HG02642 (cell line): ENCODE data around the gene SUGT1.
"Not testable (repeated sequence)": the region's sequence is repeated elsewhere in the genome, so short reads cannot be mapped to it uniquely, and the experiment has no call there.

Source experiments
- ATAC-seq: cut with Tn5 transposase; IDR thresholded peaks from one replicate; pipeline ENCODE4 v1.9.1; 2021; ENCODE audit warnings: mild to moderate bottlenecking; ENCODE audit not compliant: unreplicated experiment, poor library complexity

Gene SUGT1

GRCh38 chr13:52652196-52652979 lies at the start of gene SUGT1:
SUGT1 (plus strand) TSS chr13:52652836; CDS start chr13:52652921, 85 bp downstream.
- ATAC-seq, result peak; percentile 96

DNA sequence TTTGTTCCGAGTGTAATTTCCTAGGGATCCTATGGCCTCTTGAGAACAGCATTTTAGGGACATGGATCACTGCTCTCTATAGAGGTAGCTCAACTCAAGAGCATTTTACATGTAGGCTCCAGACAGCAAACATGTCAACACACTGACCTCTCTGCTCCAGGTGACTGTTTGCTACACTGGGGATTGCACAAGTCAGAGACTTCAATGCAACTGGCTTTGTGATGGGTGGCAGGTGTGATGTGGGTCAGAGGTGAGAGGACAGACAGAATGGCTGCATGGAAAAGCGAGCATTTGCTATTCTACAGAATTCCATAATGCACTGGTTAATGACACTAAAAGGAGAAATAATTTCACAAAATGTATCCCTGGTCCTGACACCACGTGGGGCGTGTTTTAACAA lies 49.3 kb upstream of the SUGT1 start:
- ATAC-seq, result not testable (repeated sequence)

DNA sequence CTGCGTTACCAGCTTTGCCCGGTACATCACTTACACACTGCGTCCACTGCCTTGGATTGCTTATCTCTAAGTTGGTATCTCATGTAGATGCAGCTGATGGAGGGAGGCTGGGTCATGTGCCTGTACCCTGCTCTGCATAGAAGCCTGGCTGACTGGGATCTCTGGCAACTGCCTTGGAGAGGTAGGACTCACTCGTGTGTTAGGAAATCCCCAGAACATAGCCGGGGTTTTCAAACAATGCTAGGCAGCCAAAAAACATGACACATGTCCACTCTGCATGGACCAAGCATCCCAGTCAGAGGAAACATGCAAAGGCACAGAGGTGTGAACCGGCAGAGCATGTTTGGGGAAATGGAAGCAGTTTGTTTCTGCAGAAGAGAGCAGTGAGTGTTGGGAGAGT lies 46.5 kb upstream of the SUGT1 start:
- not testable (repeated sequence) for ATAC-seq

- not testable (repeated sequence) for ATAC-seq
Measured at GRCh38 chr13:52606795-52607194, 45.8 kb upstream of the SUGT1 start.

DNA sequence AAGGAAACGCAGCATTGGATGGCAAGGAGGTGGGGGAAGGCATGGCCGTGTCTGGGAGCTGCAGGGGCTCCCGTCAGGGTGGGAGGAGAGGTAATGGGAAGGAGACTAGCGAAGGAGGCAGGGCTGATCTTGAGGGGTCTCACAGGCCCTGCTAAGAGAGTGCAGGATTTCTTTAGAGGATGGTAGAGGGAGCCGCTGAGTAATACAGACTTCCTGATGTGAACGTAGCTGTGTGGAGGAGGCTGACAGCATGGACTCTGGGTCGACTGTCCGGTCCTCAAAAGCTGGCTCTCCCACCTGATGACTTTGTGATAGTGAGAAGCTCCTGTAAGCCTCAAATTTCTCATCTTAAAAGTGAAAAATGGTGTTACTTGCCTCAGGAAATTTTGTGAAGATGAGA lies 44.5 kb upstream of the SUGT1 start:
- ATAC-seq, result not testable (repeated sequence)

DNA sequence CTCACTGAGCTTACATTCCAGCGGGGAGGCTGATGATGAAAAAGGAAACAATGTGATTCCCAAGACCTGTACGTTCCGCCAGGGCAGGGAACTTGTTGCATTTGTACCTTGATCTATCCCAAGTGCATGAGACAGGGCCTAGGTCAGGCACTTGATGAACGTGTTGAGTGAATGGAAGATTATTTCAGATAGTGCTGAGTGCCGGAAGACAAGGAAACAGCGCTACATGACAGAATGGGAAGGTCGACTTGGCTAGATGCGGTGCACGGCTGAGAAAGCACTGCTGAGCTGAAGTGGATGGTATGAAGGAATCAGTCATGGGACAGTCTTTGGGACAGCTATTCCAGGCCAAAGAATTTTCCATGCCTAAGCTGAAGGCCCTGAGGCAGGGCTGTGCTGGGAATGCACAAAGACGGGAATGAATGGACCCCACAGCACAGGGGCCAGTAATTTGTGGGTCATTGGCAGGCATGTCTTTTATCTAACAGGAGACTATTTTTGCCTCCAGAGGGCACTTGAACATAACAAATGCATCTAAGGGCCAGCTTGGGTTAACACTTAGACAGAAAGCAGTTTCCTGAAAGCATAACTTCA lies 43.5 kb upstream of the SUGT1 start:
- peak; percentile 70 for ATAC-seq

DNA sequence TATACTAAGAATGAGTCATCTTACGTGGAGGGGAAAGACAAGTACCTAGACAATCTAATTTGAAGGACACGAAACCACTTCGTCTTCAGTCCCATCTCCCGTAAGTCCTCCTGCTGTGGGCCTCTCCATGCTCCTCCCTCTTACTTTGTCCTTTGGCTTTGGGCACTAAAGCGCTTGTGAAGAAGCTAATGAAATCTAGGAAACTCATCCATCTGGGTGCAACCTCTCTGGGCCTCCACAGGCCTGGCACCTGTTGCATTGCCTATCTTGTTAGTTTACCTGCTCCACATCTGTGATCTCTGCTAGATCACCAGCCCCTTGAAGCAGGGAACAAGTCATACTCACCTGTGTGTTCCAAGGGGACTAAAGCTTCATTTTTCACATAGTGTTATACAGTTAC lies 42.5 kb upstream of the SUGT1 start:
- not testable (repeated sequence) for ATAC-seq

DNA sequence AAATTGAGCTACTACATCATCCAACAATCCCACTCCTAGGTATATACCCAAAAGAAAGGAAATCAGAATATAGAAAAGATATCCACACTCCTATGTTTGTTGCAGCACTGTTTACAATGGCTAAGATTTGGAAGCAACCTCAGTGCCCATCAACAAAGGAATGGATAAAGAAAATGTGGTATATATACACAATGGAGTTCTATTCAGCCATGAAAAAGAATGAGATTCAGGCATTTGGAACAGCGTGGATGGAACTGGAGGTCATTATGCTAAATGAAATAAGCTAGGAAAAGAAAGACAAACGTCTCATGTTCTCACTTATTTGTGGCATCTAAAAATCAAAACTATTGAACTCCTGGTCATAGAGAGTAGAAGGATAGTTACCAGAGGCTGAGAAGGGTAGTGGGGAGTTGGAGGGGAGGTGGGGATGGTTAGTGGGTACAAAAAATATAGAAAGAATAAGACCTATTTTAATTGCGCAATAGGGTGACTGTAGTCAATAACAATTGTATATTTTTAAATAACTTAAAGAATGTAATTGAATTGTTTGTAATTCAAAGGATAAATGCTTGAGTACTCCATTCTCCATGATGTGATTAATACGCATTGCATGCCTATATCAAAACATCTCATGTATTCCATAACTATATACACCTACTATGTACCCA lies 37.4 kb upstream of the SUGT1 start:
- ATAC-seq, result no peak

DNA sequence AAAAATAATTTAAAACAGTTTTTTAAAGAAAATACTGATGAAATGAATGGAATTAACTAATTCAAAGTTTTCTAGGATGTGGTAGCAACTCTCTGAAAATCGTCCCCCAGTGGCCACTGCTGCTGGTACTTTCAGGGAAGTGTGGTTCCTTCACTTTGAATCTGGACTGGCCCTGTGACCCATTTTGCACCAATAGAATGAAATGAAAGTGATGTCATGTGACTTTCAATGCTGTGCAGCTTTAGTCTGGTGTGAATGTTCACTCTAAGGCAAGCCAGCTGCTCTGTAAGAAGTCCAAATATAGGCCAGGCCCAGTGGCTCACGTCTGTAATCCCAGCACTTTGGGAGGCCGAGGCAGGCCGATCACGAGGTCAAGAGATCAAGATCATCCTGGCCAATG lies 36.8 kb upstream of the SUGT1 start:
- no peak for ATAC-seq

- ATAC-seq, result peak; percentile 98
Measured at GRCh38 chr13:52617070-52618060, 35.3 kb upstream of the SUGT1 start.

GRCh38 chr13:52631083-52631690 lies 21.4 kb upstream of the SUGT1 start:
- ATAC-seq, result peak; percentile 64

DNA sequence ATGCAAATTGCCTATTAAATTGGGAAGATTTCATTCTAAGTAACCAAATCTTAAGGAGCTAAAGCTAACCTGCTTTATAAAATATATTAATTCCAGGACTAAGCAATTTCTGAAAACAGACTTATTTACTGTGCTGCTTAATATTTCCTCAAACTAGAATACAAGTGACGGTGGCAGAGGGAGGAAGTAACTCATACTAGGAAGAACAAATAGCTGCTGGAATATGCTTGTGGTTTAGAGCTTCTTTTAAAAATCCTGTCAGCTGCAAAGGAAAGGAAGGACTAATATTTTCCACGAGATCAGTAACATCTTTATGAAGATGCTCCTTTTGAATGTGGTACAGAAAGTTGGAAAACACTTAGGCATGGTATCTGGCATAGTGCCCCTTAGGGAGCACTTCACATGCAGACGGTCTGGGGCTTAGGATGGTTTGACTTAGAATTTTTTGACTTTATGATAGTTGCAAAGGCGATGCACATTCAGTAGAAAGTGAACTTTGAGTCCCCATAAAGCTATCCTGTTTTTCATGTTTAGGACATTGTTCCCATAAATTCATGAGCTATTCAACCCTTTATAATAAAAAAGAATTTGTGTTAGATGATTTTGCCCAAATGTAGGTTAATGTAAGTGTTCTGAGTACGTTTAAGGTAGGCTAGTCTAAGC lies 13.8 kb upstream of the SUGT1 start:
- no peak for ATAC-seq

DNA sequence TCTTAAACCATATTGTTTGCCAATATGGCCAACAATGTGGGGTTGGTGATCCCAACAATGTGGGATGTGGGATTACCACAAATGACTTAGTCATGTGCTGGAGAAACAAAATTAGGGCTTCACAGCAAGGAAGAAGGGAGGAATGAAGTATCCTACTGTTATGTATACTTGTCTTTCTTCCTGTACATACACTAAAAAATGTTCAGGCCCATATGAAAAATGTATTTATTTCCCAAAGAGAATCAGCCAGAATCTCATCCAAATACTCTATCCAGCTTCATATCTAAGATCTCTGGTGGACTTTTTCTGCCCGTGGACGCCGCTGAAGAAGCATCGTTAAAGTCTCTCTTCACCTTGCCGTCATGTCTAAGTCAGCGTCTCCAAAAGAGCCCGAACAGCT lies 10.5 kb upstream of the SUGT1 start, which contains the start of gene HNRNPA1L2:
TSS of gene HNRNPA1L2 (plus strand) at position 301 of the 400 bp plus-strand sequence. CDS start at position 363, 62 bp downstream.
- ATAC-seq, result no peak

- no peak for ATAC-seq
Measured at GRCh38 chr13:52644108-52644507, 8.5 kb upstream of the SUGT1 start.

GRCh38 chr13:52646967-52647366 lies 5.7 kb upstream of the SUGT1 start:
- no peak for ATAC-seq

- no peak for ATAC-seq
Measured at GRCh38 chr13:52650731-52651130, 1.9 kb upstream of the SUGT1 start.

DNA sequence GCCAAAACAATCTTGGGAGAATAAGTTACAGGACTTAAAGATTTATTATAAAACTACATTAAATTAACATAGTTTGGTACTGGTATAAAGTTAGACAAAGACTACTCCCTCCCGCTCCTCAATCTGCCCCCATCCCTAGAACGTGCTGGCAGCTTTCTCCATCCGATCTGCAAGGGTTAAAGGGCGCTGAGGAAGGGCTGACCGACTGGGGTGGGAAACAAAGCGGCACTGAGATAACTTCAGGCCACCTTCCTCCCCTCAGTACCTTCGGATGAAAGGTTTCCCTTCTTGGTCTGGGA lies 790 bp upstream of the SUGT1 start:
- ATAC-seq, result peak; percentile 14

DNA sequence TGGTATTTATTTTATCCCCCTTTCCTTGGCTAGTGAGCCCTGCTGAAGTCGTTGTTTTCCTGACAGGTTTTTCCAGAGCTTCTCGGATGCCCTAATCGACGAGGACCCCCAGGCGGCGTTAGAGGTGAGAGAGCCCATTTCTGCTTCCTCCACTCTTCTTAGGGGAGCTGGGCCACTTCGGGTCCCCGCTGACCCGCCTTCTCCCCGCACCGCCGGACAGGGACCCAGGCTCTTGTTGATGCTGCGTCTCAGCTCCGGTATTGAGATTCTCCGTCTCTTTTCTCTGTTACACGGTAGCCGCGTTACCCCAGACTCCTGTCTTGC lies 306 bp downstream of the SUGT1 start:
- peak; percentile 39 for ATAC-seq

- no peak for ATAC-seq
Measured at GRCh38 chr13:52659340-52659739, 6.7 kb downstream of the SUGT1 start.
